DND-41 (cell line): ENCODE measurements around the gene GLB1L3.
"Not testable (repeated sequence)": the region's sequence is repeated elsewhere in the genome, so short reads cannot be mapped to it uniquely, and the experiment has no call there.

Experiments
- ATAC-seq: fragments of 200-7000 bp; cut with Tn5 transposase; 3 replicates; pipeline ENCODE4 v1.9.1; 2021; ENCODE audit warnings: low read depth; ENCODE audit not compliant: insufficient read depth
- DNase-seq: peaks from one replicate; pipeline ENCODE4 v3.0.0-alpha.2; 2020
- H2AFZ ChIP-seq: 2 replicates; pipeline ENCODE4 v1.6.0; 2012; ENCODE audit warnings: low read depth, low read length
- H3K27ac ChIP-seq: 2 replicates; pipeline ENCODE4 v1.5.1; 2012; ENCODE audit warnings: low read length, inconsistent platforms
- H3K27me3 ChIP-seq: fragments of 200-600 bp; sonication (generic); 2 replicates; pipeline ENCODE4 v1.6.0; 2012; ENCODE audit warnings: low read length, mild to moderate bottlenecking, inconsistent platforms; ENCODE audit not compliant: insufficient read depth, poor library complexity
- H3K36me3 ChIP-seq: 2 replicates; pipeline ENCODE4 v1.5.1; 2012; ENCODE audit warnings: low read length, inconsistent platforms; ENCODE audit not compliant: insufficient read depth
- H3K4me1 ChIP-seq: 2 replicates; pipeline ENCODE4 v1.5.1; 2012; ENCODE audit warnings: mild to moderate bottlenecking, low read length; ENCODE audit not compliant: insufficient read depth
- H3K4me2 ChIP-seq: 2 replicates; pipeline ENCODE4 v1.6.0; 2012; ENCODE audit warnings: mild to moderate bottlenecking, moderate library complexity, low read length, inconsistent platforms; ENCODE audit not compliant: insufficient read depth
- H3K4me3 ChIP-seq, 2 experiments: fragments of 200-600 bp in 1 of 2; shearing (Covaris generic) in 1 of 2; 2 replicates each; pipeline ENCODE4 v1.5.1; 2012 to 2016; ENCODE audit warnings: inconsistent platforms in 2 of 2, low read length in 2 of 2, mild to moderate bottlenecking in 2 of 2, low read depth in 1 of 2, moderate library complexity in 1 of 2
- H3K79me2 ChIP-seq: 2 replicates; pipeline ENCODE4 v1.6.0; 2012; ENCODE audit warnings: low read length, inconsistent platforms; ENCODE audit not compliant: insufficient read depth
- H3K9ac ChIP-seq: 2 replicates; pipeline ENCODE4 v1.6.0; 2012; ENCODE audit warnings: low read depth, mild to moderate bottlenecking, inconsistent platforms, low read length, moderate library complexity
- H3K9me3 ChIP-seq: 2 replicates; pipeline ENCODE4 v1.5.1; 2012; ENCODE audit warnings: low read length, moderate library complexity, mild to moderate bottlenecking, inconsistent platforms; ENCODE audit not compliant: insufficient read depth, severe bottlenecking
- H4K20me1 ChIP-seq: 2 replicates; pipeline ENCODE4 v1.6.0; 2012; ENCODE audit warnings: low read length; ENCODE audit not compliant: insufficient read depth
- CTCF ChIP-seq: IDR thresholded peaks from 2 replicates; pipeline ENCODE4 v1.5.1; 2012; ENCODE audit warnings: borderline replicate concordance, low read length, moderate library complexity, mild to moderate bottlenecking; ENCODE audit not compliant: poor library complexity, severe bottlenecking; ENCODE audit errors: extremely low read depth
- EZH2 ChIP-seq: IDR thresholded peaks from 3 replicates; pipeline ENCODE4 v1.6.1; 2012; ENCODE audit warnings: borderline replicate concordance, low read depth, mild to moderate bottlenecking, moderate library complexity, low read length, inconsistent platforms; ENCODE audit not compliant: severe bottlenecking

GLB1L3 gene

GRCh38 chr11:134282121-134283045 lies 6.2 kb downstream of the GLB1L3 start:
- H3K9ac ChIP-seq: no peak overlapping the region
- H3K36me3 ChIP-seq: peaks cover 4% of the 10 kb centered on the region; the same call in 1 of the 2 replicates
- no peak for ATAC-seq
- no peak overlapping the region for H3K27ac ChIP-seq
- no peaks in the 10 kb centered on the region for H3K27me3 ChIP-seq
- no peaks in the 10 kb centered on the region for H3K79me2 ChIP-seq
- no peaks in the 10 kb centered on the region; the same call in 1 of the 2 replicates for H3K4me1 ChIP-seq
- no peak overlapping the region for H2AFZ ChIP-seq
- no peaks in the 10 kb centered on the region for H4K20me1 ChIP-seq
- H3K9me3 ChIP-seq: no peaks in the 10 kb centered on the region
- no peak for DNase-seq
- no peak overlapping the region for H3K4me3 ChIP-seq
- no peak overlapping the region for H3K4me2 ChIP-seq
- TF ChIP-seq CTCF (no peak), EZH2 (no peak)

GRCh38 chr11:134283461-134284230 lies 7.5 kb downstream of the GLB1L3 start:
- no peaks in the 10 kb centered on the region for H3K79me2 ChIP-seq
- no peak overlapping the region for H3K4me2 ChIP-seq
- no peak for DNase-seq
- H3K27ac ChIP-seq: no peak overlapping the region
- no peaks in the 10 kb centered on the region for H3K27me3 ChIP-seq
- no peak overlapping the region for H2AFZ ChIP-seq
- H3K9ac ChIP-seq: no peak overlapping the region
- peaks cover 4% of the 10 kb centered on the region; the same call in 1 of the 2 replicates for H3K36me3 ChIP-seq
- no peaks in the 10 kb centered on the region for H4K20me1 ChIP-seq
- H3K4me3 ChIP-seq: no peak overlapping the region
- H3K9me3 ChIP-seq: no peaks in the 10 kb centered on the region
- H3K4me1 ChIP-seq: no peaks in the 10 kb centered on the region; the same call in 1 of the 2 replicates
- TF ChIP-seq EZH2 (no peak), CTCF (no peak)
- ATAC-seq: no peak

GRCh38 chr11:134284349-134284748 lies 8.2 kb downstream of the GLB1L3 start:
- H3K4me1 ChIP-seq, H3K27me3 ChIP-seq, H3K9ac ChIP-seq, H3K36me3 ChIP-seq, H3K27ac ChIP-seq, DNase-seq, ATAC-seq, H4K20me1 ChIP-seq, H2AFZ ChIP-seq, H3K9me3 ChIP-seq, H3K79me2 ChIP-seq, H3K4me3 ChIP-seq, H3K4me2 ChIP-seq: not testable (repeated sequence)

GRCh38 chr11:134287561-134287960 lies 11.4 kb downstream of the GLB1L3 start:
- H4K20me1 ChIP-seq: no peaks in the 10 kb centered on the region
- H3K36me3 ChIP-seq: peaks cover 4% of the 10 kb centered on the region; the same call in 1 of the 2 replicates
- no peak overlapping the region for H3K27ac ChIP-seq
- H3K4me1 ChIP-seq: no peaks in the 10 kb centered on the region
- H3K4me3 ChIP-seq: no peak overlapping the region
- H3K27me3 ChIP-seq: no peaks in the 10 kb centered on the region
- H3K9ac ChIP-seq: no peak overlapping the region
- no peaks in the 10 kb centered on the region for H3K9me3 ChIP-seq
- no peak overlapping the region for H3K4me2 ChIP-seq
- H3K79me2 ChIP-seq: no peaks in the 10 kb centered on the region
- H2AFZ ChIP-seq: no peak overlapping the region
- ATAC-seq (no peak), DNase-seq (no peak)
- TF ChIP-seq CTCF: no peak
- no peak for TF ChIP-seq EZH2
